Thyroid gland (tissue), 4 donors: ENCODE data around the gene HCN2. TPM values are rescaled to one million over a fixed set of nuclear protein-coding genes. Genes with fewer than 3 reads are reported as not detected.

Experiments
- DNase-seq, 2 donors: peaks; one replicate each; pipeline ENCODE4 v3.0.0-alpha.2; 2019
- H3K27ac ChIP-seq, 3 donors: fragments of 200-600 bp; sonication (generic); 1 replicate in 2 of 3; 2 replicates in 1 of 3; pipeline ENCODE4 v1.5.1; 2016 to 2019; ENCODE audit warnings: mild to moderate bottlenecking in 1 of 3, moderate library complexity in 1 of 3
- H3K27me3 ChIP-seq: fragments of 200-600 bp; sonication (generic); one replicate; pipeline ENCODE4 v1.5.1; 2019
- H3K36me3 ChIP-seq, 2 donors: fragments of 200-600 bp; sonication (generic); one replicate each; pipeline ENCODE4 v1.5.1; 2016 to 2019
- H3K4me1 ChIP-seq, 2 donors: fragments of 200-600 bp; sonication (generic); one replicate each; pipeline ENCODE4 v1.5.1; 2017 to 2019
- H3K4me3 ChIP-seq, 3 donors: fragments of 200-600 bp; sonication (generic); replicated peaks in 1 of 3; 1 replicate in 2 of 3; 2 replicates in 1 of 3; pipeline ENCODE4 v1.5.1; 2016; ENCODE audit warnings: mild to moderate bottlenecking in 1 of 3
- H3K9me3 ChIP-seq: fragments of 200-600 bp; sonication (generic); one replicate; pipeline ENCODE4 v1.5.1; 2017
- POLR2A ChIP-seq, 2 donors: fragments of 450-650 bp; IDR thresholded peaks; one replicate each; pipeline ENCODE4 v1.6.1; 2017; ENCODE audit warnings: antibody characterized with exemption in 2 of 2, mild to moderate bottlenecking in 2 of 2, moderate library complexity in 1 of 2
- WGBS, 2 donors: methylation state at CpG; one replicate each; pipeline ENCODE4 v1.1.5; 2017; 5-methylcytosine and 5-hydroxymethylcytosine counted together
- intact Hi-C: fragments of 100-400 bp; cut with DNase I; formaldehyde crosslinking; loops from one replicate; pipeline ENCODE4 v1.15.1; 2023
- total RNA-seq, 4 donors: library from RNA; depleted of rRNA; stranded (reverse); fragments of >200 nt; gene quantifications; one replicate each; pipeline ENCODE4 v1.2.3, GENCODE V29; 2016
- TF ChIP-seq, protein P1 (sequence below), 6 experiments: fragments of 200-600 bp in 3 of 6; fragments of 450-650 bp in 3 of 6; sonication (generic) in 3 of 6; IDR thresholded peaks; one replicate each; pipeline ENCODE4 v1.5.1; 2016 to 2019; ENCODE audit warnings: antibody characterized with exemption in 6 of 6, mild to moderate bottlenecking in 2 of 6, inconsistent platforms in 1 of 6, moderate library complexity in 1 of 6

Gene HCN2
- total RNA-seq, 4 donors from 2014 or later = not detected

- H3K36me3 ChIP-seq = peaks cover 26 to 30% of the 10 kb centered on the region in 2 donors
- peaks cover 4% of the 10 kb centered on the region in 2 donors for H3K4me1 ChIP-seq
- no peak overlapping the region for H3K27ac ChIP-seq
- no peaks in the 10 kb centered on the region for H3K9me3 ChIP-seq
- no peak for TF ChIP-seq POLR2A (IDR thresholded peaks at IDR 0.05)
- TF ChIP-seq, protein P1, sequence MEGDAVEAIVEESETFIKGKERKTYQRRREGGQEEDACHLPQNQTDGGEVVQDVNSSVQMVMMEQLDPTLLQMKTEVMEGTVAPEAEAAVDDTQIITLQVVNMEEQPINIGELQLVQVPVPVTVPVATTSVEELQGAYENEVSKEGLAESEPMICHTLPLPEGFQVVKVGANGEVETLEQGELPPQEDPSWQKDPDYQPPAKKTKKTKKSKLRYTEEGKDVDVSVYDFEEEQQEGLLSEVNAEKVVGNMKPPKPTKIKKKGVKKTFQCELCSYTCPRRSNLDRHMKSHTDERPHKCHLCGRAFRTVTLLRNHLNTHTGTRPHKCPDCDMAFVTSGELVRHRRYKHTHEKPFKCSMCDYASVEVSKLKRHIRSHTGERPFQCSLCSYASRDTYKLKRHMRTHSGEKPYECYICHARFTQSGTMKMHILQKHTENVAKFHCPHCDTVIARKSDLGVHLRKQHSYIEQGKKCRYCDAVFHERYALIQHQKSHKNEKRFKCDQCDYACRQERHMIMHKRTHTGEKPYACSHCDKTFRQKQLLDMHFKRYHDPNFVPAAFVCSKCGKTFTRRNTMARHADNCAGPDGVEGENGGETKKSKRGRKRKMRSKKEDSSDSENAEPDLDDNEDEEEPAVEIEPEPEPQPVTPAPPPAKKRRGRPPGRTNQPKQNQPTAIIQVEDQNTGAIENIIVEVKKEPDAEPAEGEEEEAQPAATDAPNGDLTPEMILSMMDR (IDR thresholded peaks at IDR 0.05) = no peak
- intact Hi-C loops = no loop called here
- no peak overlapping the region for H3K4me3 ChIP-seq
- no peaks in the 10 kb centered on the region for H3K27me3 ChIP-seq
- DNase-seq = no peak
- 80 to 90% methylated on average over 18 to 19 of the region's 28 CpGs for WGBS, 2 donors
Measured at GRCh38 chr19:644363-644762, 54.7 kb downstream of the HCN2 start.

DNA sequence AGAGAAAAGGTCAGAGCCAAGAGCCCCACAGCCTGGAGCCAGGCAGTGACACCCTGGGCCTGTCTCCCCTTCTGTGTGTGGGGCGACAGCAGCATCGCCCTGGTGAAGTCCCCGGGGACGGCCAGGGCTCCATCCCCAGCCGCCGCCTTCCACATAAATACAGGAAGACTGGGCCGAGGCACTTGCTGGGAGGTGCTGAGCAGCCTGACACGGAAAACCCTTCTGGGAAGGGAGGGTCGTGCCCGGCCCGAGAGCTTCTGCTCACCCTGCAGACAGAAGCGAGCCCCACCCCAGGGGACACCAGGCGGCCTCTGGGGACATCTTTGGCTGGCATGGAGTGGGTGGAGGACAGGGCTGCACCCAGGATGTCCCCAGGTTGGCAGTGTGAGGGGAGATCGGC lies 55.1 kb downstream of the HCN2 start:
- peaks cover 2 to 3% of the 10 kb centered on the region in 2 donors for H3K4me1 ChIP-seq
- no peaks in the 10 kb centered on the region for H3K9me3 ChIP-seq
- DNase-seq = no peak
- H3K27me3 ChIP-seq = no peaks in the 10 kb centered on the region
- 92 to 94% methylated on average over 9 to 14 of the region's 14 CpGs for WGBS, 2 donors
- TF ChIP-seq POLR2A (IDR thresholded peaks at IDR 0.05) = no peak
- TF ChIP-seq, protein P1 (IDR thresholded peaks at IDR 0.05) = no peak
- H3K4me3 ChIP-seq = no peak overlapping the region
- intact Hi-C loops = no loop called here
- no peak overlapping the region for H3K27ac ChIP-seq
- peaks cover 28 to 34% of the 10 kb centered on the region in 2 donors for H3K36me3 ChIP-seq

DNA sequence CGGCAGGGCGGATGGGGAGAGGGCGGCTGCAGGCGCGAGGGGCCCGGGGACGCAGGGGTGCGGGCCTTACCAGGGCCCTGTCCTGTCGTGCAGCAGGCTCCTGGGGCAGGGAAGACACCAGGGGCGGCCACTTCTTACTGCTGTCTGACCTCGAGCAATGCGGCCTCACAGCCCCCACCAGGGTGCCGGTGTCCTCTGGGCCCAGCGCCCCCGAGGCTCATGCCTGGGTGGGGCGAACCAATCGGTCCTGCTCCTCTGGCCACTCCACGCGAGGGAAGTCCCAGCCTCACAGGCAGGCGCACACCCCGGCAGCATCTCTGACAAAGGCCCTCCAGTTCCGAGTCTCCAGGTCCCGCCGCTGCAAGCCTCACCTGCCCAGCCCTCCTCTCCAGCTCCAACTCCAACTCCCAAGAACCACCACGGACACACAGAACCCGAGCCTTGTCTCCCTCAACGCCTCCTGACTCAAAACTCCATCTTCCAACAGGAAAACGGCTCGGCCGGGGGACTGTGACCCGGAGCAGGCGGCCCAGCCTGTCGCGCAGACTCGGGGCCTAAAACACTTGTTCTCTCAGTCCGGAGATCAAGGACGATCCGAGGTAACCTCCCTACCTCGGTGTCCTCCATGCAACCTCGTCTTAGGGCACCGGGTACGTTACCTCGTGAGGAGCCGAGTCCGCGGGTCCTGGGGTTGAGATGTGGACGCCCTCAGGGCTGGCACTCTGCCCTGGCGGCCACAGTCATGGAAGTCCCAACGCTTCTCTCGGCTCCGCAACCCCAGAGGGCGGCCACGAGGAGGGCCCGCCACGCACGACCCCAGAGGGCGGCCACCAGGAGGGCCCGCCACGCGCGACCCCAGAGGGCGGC lies 56.5 kb downstream of the HCN2 start:
- Histone ChIP-seq H3K27ac (no peak overlapping the region), H3K4me3 (no peak overlapping the region), H3K36me3 (peaks cover 34 to 43% of the 10 kb centered on the region in 2 donors), H3K9me3 (no peaks in the 10 kb centered on the region), H3K4me1 (no peaks in the 10 kb centered on the region), H3K27me3 (no peaks in the 10 kb centered on the region)
- 94% methylated on average over 47 to 60 of the region's 62 CpGs for WGBS, 2 donors
- intact Hi-C loops = no loop called here
- DNase-seq = no peak
- TF ChIP-seq, protein P1 (IDR thresholded peaks at IDR 0.05) = no peak
- no peak for TF ChIP-seq POLR2A (IDR thresholded peaks at IDR 0.05)

DNA sequence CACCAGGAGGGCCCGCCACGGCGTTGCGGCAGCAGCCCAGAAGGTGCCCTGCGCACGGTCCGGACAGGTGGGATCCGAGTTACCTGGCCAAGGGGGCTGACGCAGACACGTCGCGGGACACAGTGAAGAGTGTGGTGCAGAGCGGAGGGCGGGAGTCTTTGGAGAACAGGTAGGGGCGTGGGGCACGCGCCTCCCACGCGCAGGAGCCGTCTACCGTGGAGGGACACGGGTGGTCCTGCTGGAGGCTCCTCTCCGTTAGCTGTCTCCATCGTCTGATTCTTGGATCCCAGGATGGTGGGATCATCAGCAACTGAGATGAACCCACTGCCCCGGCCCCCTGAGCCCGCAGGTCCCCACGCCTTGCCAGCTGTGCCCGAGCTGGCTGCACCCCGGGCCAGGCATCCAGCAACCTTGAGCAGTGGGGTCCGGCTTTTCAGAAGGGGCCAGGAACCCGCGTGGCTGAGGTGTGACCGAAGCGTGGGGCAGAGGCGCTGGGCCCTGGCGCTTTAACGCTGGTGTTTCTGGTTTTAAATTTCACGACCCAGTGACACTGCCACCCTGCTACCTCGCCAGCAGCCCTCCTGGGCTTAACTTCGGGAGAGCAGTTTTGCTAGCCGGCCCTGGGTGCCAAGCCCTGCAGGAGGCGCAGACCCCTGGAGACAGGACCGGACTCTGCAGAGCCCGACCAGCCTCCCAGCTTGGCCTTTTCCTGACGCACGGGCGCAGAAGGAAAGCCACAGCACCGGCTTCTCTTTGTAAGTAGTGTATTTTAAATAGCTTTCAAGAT lies 57.3 kb downstream of the HCN2 start:
- no peak for DNase-seq
- H3K4me1 ChIP-seq = no peaks in the 10 kb centered on the region
- H3K27me3 ChIP-seq = no peaks in the 10 kb centered on the region
- WGBS, 2 donors = 92 to 96% methylated on average over 33 to 48 of the region's 48 CpGs
- TF ChIP-seq, protein P1 (IDR thresholded peaks at IDR 0.05) = no peak
- TF ChIP-seq POLR2A (IDR thresholded peaks at IDR 0.05) = no peak
- H3K9me3 ChIP-seq = no peaks in the 10 kb centered on the region
- intact Hi-C loops = no loop called here
- H3K4me3 ChIP-seq = no peak overlapping the region
- peaks cover 37 to 48% of the 10 kb centered on the region in 2 donors for H3K36me3 ChIP-seq
- no peak overlapping the region for H3K27ac ChIP-seq
